Peyer's patch (tissue), 4 donors: ENCODE results near the gene BAG1.

Experiments
- CTCF ChIP-seq, 6 experiments: fragments of 450-650 bp in 4 of 6; fragments of 200-600 bp in 2 of 6; sonication (generic) in 1 of 6; IDR thresholded peaks; one replicate each; pipeline ENCODE4 v1.5.1; 2017 to 2019; ENCODE audit warnings: antibody characterized with exemption in 6 of 6, mild to moderate bottlenecking in 3 of 6, moderate library complexity in 1 of 6
- POLR2A ChIP-seq, 2 donors: fragments of 450-650 bp; IDR thresholded peaks; one replicate each; pipeline ENCODE4 v1.5.1; 2017; ENCODE audit warnings: antibody characterized with exemption in 2 of 2, mild to moderate bottlenecking in 2 of 2, moderate library complexity in 2 of 2

- no peak for TF ChIP-seq CTCF (IDR thresholded peaks at IDR 0.05)
- no peak for TF ChIP-seq POLR2A (IDR thresholded peaks at IDR 0.05)
Observed at GRCh38 chr9:33273266-33273971, 8.9 kb upstream of the BAG1 start.
